Keratinocyte (primary cell): ENCODE data around the gene TMEM208. TPM values are rescaled to one million over a fixed set of nuclear protein-coding genes. Genes with fewer than 3 reads are reported as not detected.

ENCODE experiments used
- DNase-seq: peaks from one replicate; pipeline ENCODE4 v3.0.0-alpha.2; 2011; ENCODE audit warnings: low read depth, missing footprints, low spot score
- FAIRE-seq: peaks from 2 replicates; lab custom pipeline; 2011; peaks lifted over from hg19 to GRCh38; lab: Jason Lieb, UNC
- H2AFZ ChIP-seq: 2 replicates; pipeline ENCODE4 v1.6.0; 2012; ENCODE audit warnings: low read length, control low read depth, inconsistent platforms; ENCODE audit not compliant: control insufficient read depth
- H3K27ac ChIP-seq: 2 replicates; pipeline ENCODE4 v1.5.1; 2011; ENCODE audit warnings: low read length; ENCODE audit not compliant: control insufficient read depth, insufficient read depth
- H3K27me3 ChIP-seq: 3 replicates; pipeline ENCODE4 v1.6.0; 2011; ENCODE audit warnings: low read length; ENCODE audit not compliant: control insufficient read depth, insufficient read depth; ENCODE audit errors: extremely low read depth
- H3K36me3 ChIP-seq, 2 experiments: 2 replicates in 1 of 2; 3 replicates in 1 of 2; pipeline ENCODE4 v1.5.1; 2011; ENCODE audit warnings: low read length in 2 of 2, mild to moderate bottlenecking in 1 of 2; ENCODE audit not compliant: control insufficient read depth in 2 of 2, insufficient read depth in 2 of 2; ENCODE audit errors: extremely low read depth in 1 of 2
- H3K4me1 ChIP-seq: 3 replicates; pipeline ENCODE4 v1.5.1; 2011; ENCODE audit warnings: low read length; ENCODE audit not compliant: control insufficient read depth, insufficient read depth; ENCODE audit errors: extremely low read depth
- H3K4me2 ChIP-seq: 3 replicates; pipeline ENCODE4 v1.6.0; 2011; ENCODE audit warnings: low read depth, low read length; ENCODE audit not compliant: control insufficient read depth, insufficient read depth; ENCODE audit errors: extremely low read depth
- H3K4me3 ChIP-seq, 3 experiments: fragments of 200-600 bp in 1 of 3; sonication (generic) in 1 of 3; 2 replicates in 2 of 3; 3 replicates in 1 of 3; pipeline ENCODE4 v1.5.1; 2011 to 2016; ENCODE audit warnings: low read length in 3 of 3, mild to moderate bottlenecking in 3 of 3, control low read depth in 2 of 3, inconsistent platforms in 1 of 3, low read depth in 1 of 3, mixed read lengths in 1 of 3, mixed run types in 1 of 3, moderate library complexity in 1 of 3; ENCODE audit not compliant: control insufficient read depth in 2 of 3, insufficient read depth in 2 of 3; ENCODE audit errors: extremely low read depth in 1 of 3
- H3K79me2 ChIP-seq: 2 replicates; pipeline ENCODE4 v1.6.0; 2012; ENCODE audit warnings: low read length; ENCODE audit not compliant: control insufficient read depth, insufficient read depth
- H3K9ac ChIP-seq: 3 replicates; pipeline ENCODE4 v1.6.0; 2011; ENCODE audit warnings: low read length; ENCODE audit not compliant: control insufficient read depth, insufficient read depth; ENCODE audit errors: extremely low read depth
- H3K9me1 ChIP-seq: 3 replicates; pipeline ENCODE4 v1.6.0; 2011; ENCODE audit warnings: low read length; ENCODE audit not compliant: control insufficient read depth, insufficient read depth; ENCODE audit errors: extremely low read depth
- H3K9me3 ChIP-seq: 2 replicates; pipeline ENCODE4 v1.5.1; 2012; ENCODE audit warnings: low read depth, low read length; ENCODE audit not compliant: control insufficient read depth
- H4K20me1 ChIP-seq: 3 replicates; pipeline ENCODE4 v1.6.0; 2011; ENCODE audit warnings: low read length; ENCODE audit not compliant: control insufficient read depth, insufficient read depth; ENCODE audit errors: extremely low read depth
- EZH2 ChIP-seq: IDR thresholded peaks from one replicate; pipeline ENCODE4 v1.6.1; 2012; ENCODE audit warnings: inconsistent platforms, mild to moderate bottlenecking, low read length, moderate library complexity
- dilution Hi-C: fragments of 300-500 bp; cut with MboI; formaldehyde crosslinking; loops from one replicate; pipeline ENCODE4 v1.7.0; 2020; ENCODE audit warnings: low sequenced_read_pairs; ENCODE audit not compliant: extremely low pct_ligation_motif_present
- polyA plus RNA-seq, 5 experiments: library from polyadenylated mRNA; depleted of rRNA in 3 of 5; stranded (reverse) in 3 of 5; stranded (forward) in 1 of 5; unstranded in 1 of 5; fragments of >200 nt; gene quantifications; 1 replicate in 1 of 5; 2 replicates in 3 of 5; 3 replicates in 1 of 5; pipeline versions ENCODE4 v1.2.1 to v1.2.3, GENCODE V29; 2011 to 2012; ENCODE audit warnings: missing spikeins in 2 of 5, low read depth in 1 of 5, low replicate concordance in 1 of 5
- TF ChIP-seq, protein P1 (sequence below), 3 experiments: IDR thresholded peaks in 1 of 3; conservative IDR thresholded peaks in 1 of 3; optimal IDR thresholded peaks in 1 of 3; 2 replicates in 2 of 3; 3 replicates in 1 of 3; pipeline versions ENCODE3 to v1.5.1; 2011; ENCODE audit warnings: low read length in 3 of 3, mild to moderate bottlenecking in 3 of 3, moderate library complexity in 2 of 3, control low read depth in 1 of 3, inconsistent platforms in 1 of 3; ENCODE audit not compliant: insufficient read depth in 2 of 3; ENCODE audit errors: extremely low read depth in 1 of 3

The TMEM208 gene
- polyA plus RNA-seq, 1 donor (not counting 4 experiments of a cell fraction or from before 2014, with no cell fraction given) = 44.9 TPM

- no peak overlapping the region for H3K4me3 ChIP-seq
- H2AFZ ChIP-seq = no peak overlapping the region
- DNase-seq (no peak), FAIRE-seq (no peak)
- no peaks in the 10 kb centered on the region for H4K20me1 ChIP-seq
- H3K36me3 ChIP-seq = peaks cover 0 to 8% of the 10 kb centered on the region in 2 experiments
- H3K79me2 ChIP-seq = no peaks in the 10 kb centered on the region
- dilution Hi-C loops = no loop called here
- TF ChIP-seq, protein P1, sequence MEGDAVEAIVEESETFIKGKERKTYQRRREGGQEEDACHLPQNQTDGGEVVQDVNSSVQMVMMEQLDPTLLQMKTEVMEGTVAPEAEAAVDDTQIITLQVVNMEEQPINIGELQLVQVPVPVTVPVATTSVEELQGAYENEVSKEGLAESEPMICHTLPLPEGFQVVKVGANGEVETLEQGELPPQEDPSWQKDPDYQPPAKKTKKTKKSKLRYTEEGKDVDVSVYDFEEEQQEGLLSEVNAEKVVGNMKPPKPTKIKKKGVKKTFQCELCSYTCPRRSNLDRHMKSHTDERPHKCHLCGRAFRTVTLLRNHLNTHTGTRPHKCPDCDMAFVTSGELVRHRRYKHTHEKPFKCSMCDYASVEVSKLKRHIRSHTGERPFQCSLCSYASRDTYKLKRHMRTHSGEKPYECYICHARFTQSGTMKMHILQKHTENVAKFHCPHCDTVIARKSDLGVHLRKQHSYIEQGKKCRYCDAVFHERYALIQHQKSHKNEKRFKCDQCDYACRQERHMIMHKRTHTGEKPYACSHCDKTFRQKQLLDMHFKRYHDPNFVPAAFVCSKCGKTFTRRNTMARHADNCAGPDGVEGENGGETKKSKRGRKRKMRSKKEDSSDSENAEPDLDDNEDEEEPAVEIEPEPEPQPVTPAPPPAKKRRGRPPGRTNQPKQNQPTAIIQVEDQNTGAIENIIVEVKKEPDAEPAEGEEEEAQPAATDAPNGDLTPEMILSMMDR (optimal IDR thresholded peaks at IDR 0.05 in 1 of 3, IDR thresholded peaks at IDR 0.05 in 1 of 3, conservative IDR thresholded peaks at IDR 0.05 in 1 of 3; ENCODE audit: extremely low read depth in 1 of 3, insufficient read depth in 2 of 3, low read length in 3 of 3) = no peak
- no peak for TF ChIP-seq EZH2
- no peaks in the 10 kb centered on the region for H3K27me3 ChIP-seq
- peaks cover 38% of the 10 kb centered on the region for H3K4me1 ChIP-seq
- H3K9me3 ChIP-seq = no peaks in the 10 kb centered on the region
- H3K9ac ChIP-seq = no peak overlapping the region
- no peak overlapping the region for H3K4me2 ChIP-seq
- H3K27ac ChIP-seq = no peak overlapping the region
- peaks cover 4% of the 10 kb centered on the region for H3K9me1 ChIP-seq
These were observed 18.6 kb upstream of the TMEM208 start for GRCh38 chr16:67208154-67208896.

DNA sequence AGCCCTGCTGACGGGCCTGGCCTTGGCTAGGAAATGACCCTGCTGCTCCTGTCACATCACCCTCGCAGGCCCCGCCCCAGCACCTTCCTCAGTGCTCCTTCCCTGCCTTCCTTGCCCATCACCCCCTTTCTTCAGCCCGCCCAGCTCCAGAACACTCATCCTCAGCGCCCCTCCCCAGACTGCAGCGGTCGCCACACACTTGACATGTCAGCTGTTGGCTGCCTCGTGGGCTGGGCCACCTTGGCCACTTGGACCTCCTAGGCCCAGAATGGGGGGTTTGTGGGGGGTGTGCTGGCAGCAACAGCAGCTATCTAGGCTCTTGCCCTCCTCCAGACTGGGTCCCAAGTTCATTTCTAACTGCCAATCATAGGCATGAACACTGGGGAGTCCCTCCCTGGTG lies 17.4 kb upstream of the TMEM208 start:
- peaks cover 4% of the 10 kb centered on the region for H3K9me1 ChIP-seq
- dilution Hi-C loops = no loop called here
- no peaks in the 10 kb centered on the region for H4K20me1 ChIP-seq
- FAIRE-seq = no peak
- no peaks in the 10 kb centered on the region for H3K79me2 ChIP-seq
- no peaks in the 10 kb centered on the region for H3K27me3 ChIP-seq
- TF ChIP-seq EZH2 = no peak
- TF ChIP-seq, protein P1 (optimal IDR thresholded peaks at IDR 0.05 in 1 of 3, IDR thresholded peaks at IDR 0.05 in 1 of 3, conservative IDR thresholded peaks at IDR 0.05 in 1 of 3; ENCODE audit: extremely low read depth in 1 of 3, insufficient read depth in 2 of 3, low read length in 3 of 3) = no peak
- no peak overlapping the region for H3K4me3 ChIP-seq
- H3K4me2 ChIP-seq = no peak overlapping the region
- H3K4me1 ChIP-seq = peaks cover 44% of the 10 kb centered on the region
- no peaks in the 10 kb centered on the region for H3K9me3 ChIP-seq
- peaks cover 0 to 3% of the 10 kb centered on the region in 2 experiments for H3K36me3 ChIP-seq
- H3K9ac ChIP-seq = no peak overlapping the region
- no peak overlapping the region for H3K27ac ChIP-seq
- no peak for DNase-seq
- H2AFZ ChIP-seq = no peak overlapping the region
